ENCODE measurements around the gene PRKCI. TPM values are rescaled to one million over a fixed set of nuclear protein-coding genes. Genes with fewer than 3 reads are reported as not detected.
"Not testable (repeated sequence)": the region's sequence is repeated elsewhere in the genome, so short reads cannot be mapped to it uniquely, and the experiment has no call there.

PRKCI gene
- total RNA-seq, 1 donor from 2014 or later, result 45.9 TPM

DNA sequence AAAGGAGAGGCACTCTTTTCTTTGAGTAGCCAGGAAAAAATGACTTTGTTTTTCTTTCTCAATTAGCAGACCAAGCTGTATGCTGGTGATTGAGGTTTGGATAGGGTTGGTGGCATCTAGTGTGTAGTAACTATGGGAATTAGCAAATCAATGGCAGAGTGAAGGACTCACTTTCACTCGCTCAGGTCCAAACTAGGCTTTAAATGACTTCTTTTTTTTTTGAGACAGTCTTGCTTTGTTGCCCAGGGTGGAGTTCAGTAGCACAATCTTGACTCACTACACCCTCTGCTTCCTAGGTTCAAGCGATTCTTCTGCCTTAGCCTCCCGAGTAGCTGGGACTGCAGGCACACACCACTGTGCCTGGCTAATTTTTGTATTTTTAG, 35.9 kb downstream of the PRKCI start:
- Histone ChIP-seq H3K36me3 (peaks cover 24% of the 10 kb centered on the region), H3K27ac (no peak overlapping the region), H3K4me3 (no peak overlapping the region), H3K4me1 (no peaks in the 10 kb centered on the region), H3K27me3 (ENCODE audit: low read depth) (no peaks in the 10 kb centered on the region), H3K9me3 (no peaks in the 10 kb centered on the region)
- no peak for DNase-seq
- ATAC-seq, result no peak
- intact Hi-C loops (cut with DNase I), result no loop called here
- TF ChIP-seq, protein P1, sequence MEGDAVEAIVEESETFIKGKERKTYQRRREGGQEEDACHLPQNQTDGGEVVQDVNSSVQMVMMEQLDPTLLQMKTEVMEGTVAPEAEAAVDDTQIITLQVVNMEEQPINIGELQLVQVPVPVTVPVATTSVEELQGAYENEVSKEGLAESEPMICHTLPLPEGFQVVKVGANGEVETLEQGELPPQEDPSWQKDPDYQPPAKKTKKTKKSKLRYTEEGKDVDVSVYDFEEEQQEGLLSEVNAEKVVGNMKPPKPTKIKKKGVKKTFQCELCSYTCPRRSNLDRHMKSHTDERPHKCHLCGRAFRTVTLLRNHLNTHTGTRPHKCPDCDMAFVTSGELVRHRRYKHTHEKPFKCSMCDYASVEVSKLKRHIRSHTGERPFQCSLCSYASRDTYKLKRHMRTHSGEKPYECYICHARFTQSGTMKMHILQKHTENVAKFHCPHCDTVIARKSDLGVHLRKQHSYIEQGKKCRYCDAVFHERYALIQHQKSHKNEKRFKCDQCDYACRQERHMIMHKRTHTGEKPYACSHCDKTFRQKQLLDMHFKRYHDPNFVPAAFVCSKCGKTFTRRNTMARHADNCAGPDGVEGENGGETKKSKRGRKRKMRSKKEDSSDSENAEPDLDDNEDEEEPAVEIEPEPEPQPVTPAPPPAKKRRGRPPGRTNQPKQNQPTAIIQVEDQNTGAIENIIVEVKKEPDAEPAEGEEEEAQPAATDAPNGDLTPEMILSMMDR (IDR thresholded peaks at IDR 0.05), result no peak

- Histone ChIP-seq H3K27ac (no peak overlapping the region), H3K4me1 (no peaks in the 10 kb centered on the region), H3K36me3 (peaks cover 42% of the 10 kb centered on the region), H3K27me3 (ENCODE audit: low read depth) (no peaks in the 10 kb centered on the region), H3K9me3 (no peaks in the 10 kb centered on the region), H3K4me3 (no peak overlapping the region)
- ATAC-seq, result no peak
- DNase-seq, result no peak
- intact Hi-C loops (cut with DNase I), result no loop called here
- TF ChIP-seq, protein P1 (IDR thresholded peaks at IDR 0.05), result no peak
These were observed 37.7 kb downstream of the PRKCI start for GRCh38 chr3:170259907-170260306.

DNA sequence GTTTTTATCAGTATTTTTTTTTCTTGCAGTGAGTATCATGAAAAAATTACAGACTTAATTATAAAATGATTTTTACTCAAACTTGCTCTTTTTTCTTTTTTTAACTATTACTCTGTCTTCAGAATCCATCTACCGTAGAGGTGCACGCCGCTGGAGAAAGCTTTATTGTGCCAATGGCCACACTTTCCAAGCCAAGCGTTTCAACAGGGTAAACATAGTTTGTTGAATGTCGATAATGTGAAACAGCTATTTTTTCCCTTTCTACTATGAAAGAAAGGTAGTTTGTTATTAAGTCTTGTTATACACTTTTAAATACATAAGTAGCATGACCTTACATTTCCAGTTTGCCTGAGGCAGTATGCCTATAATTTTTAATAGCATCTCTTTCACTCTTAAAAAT, 45.6 kb downstream of the PRKCI start:
- DNase-seq (no peak), ATAC-seq (no peak)
- Histone ChIP-seq H3K27ac (no peak overlapping the region), H3K36me3 (peaks cover 69% of the 10 kb centered on the region), H3K4me1 (no peaks in the 10 kb centered on the region), H3K9me3 (no peaks in the 10 kb centered on the region), H3K4me3 (no peak overlapping the region), H3K27me3 (ENCODE audit: low read depth) (no peaks in the 10 kb centered on the region)
- TF ChIP-seq, protein P1 (IDR thresholded peaks at IDR 0.05), result no peak
- intact Hi-C loops (cut with DNase I), result no loop called here

GRCh38 chr3:170269673-170270254, 47.5 kb downstream of the PRKCI start:
- H3K36me3 ChIP-seq, result peaks cover 66% of the 10 kb centered on the region
- H3K9me3 ChIP-seq; intact Hi-C loops (cut with DNase I); H3K27me3 ChIP-seq (ENCODE audit: low read depth); DNase-seq; ATAC-seq; H3K4me1 ChIP-seq; H3K27ac ChIP-seq; H3K4me3 ChIP-seq: not testable (repeated sequence)

DNA sequence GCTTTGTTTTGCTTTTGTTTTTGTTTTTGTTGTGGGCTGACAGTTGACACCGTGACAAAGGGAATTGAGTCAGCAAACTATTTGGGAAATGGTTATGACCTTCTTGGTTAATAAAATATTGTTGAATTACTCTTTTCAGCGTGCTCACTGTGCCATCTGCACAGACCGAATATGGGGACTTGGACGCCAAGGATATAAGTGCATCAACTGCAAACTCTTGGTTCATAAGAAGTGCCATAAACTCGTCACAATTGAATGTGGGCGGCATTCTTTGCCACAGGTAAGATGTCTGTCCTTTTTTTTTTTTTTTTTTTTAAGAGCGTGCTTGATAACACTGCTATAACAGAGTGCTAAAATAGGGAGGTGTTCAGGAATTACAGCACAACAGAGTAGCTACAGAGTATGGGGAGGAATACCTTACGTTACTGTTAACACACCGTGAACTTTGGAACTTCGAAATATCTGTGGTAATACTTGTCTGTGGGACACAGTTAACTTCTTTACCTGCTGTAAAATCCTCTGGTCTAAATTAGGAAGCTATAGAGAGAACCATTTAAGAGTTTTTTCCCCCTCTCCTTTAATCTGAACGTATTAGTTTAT, 48.2 kb downstream of the PRKCI start:
- Histone ChIP-seq H3K9me3 (no peaks in the 10 kb centered on the region), H3K36me3 (peaks cover 64% of the 10 kb centered on the region), H3K27ac (no peak overlapping the region), H3K27me3 (ENCODE audit: low read depth) (no peaks in the 10 kb centered on the region), H3K4me3 (no peak overlapping the region), H3K4me1 (no peaks in the 10 kb centered on the region)
- intact Hi-C loops (cut with DNase I), result no loop called here
- TF ChIP-seq, protein P1 (IDR thresholded peaks at IDR 0.05), result no peak
- no peak for DNase-seq
- ATAC-seq, result no peak

GRCh38 chr3:170274641-170275040, 52.4 kb downstream of the PRKCI start:
- DNase-seq, result no peak
- intact Hi-C loops (cut with DNase I), result no loop called here
- H3K4me3 ChIP-seq, result no peak overlapping the region
- H3K4me1 ChIP-seq, result no peaks in the 10 kb centered on the region
- no peaks in the 10 kb centered on the region for H3K27me3 ChIP-seq (ENCODE audit: low read depth)
- H3K9me3 ChIP-seq, result no peaks in the 10 kb centered on the region
- H3K36me3 ChIP-seq, result peaks cover 53% of the 10 kb centered on the region
- no peak for ATAC-seq
- H3K27ac ChIP-seq, result no peak overlapping the region
- TF ChIP-seq, protein P1 (IDR thresholded peaks at IDR 0.05), result no peak

Data from lower lobe of right lung (tissue), 2 donors.